Measurements from ENCODE around the gene MFSD8.
"Not testable (repeated sequence)": the region's sequence is repeated elsewhere in the genome, so short reads cannot be mapped to it uniquely, and the experiment has no call there.

Gene MFSD8, protein sequence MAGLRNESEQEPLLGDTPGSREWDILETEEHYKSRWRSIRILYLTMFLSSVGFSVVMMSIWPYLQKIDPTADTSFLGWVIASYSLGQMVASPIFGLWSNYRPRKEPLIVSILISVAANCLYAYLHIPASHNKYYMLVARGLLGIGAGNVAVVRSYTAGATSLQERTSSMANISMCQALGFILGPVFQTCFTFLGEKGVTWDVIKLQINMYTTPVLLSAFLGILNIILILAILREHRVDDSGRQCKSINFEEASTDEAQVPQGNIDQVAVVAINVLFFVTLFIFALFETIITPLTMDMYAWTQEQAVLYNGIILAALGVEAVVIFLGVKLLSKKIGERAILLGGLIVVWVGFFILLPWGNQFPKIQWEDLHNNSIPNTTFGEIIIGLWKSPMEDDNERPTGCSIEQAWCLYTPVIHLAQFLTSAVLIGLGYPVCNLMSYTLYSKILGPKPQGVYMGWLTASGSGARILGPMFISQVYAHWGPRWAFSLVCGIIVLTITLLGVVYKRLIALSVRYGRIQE

DNA sequence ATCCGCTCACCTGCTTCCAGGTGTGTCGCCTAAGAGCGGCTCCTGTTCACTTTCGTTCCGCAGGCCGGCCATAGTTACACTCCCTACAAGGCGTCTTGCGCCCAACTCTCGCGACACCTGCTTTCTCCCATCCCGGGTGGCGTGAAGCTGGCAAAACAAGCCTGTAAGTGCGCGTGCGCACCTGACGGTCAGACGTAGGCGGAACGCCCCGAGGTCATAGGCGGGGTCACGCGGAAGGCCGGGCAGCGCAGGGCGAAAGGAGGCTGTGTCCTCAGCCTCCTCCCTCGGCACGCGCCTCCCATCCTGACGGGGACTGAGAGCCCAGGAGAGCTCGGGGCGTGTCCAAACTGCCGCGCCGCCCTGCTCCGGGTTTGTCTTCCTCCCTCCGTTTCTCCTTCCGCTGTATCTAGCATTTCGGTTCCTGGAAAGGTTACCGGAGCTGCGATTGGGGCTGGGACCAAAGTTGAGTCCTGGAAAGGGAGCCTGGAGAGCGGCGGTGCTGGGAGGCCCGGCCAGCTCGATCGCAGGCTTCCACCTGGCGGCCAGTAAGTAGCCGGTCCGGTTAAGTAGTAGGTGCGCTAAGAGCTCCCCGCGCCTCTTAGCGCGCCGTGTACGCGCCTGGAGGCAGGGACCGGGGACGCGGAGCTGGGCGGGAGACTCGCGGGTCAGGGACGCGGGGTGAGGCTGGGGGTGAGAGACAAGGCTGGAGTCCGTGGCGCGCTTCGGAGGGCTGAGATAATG, at the start of gene MFSD8, which contains the start of gene ABHD18:
MFSD8 (minus strand) TSS at position 112 of the 741 bp plus-strand sequence; CDS start at position 72, 40 bp downstream.
ABHD18 (plus strand) TSS at position 345 of the 741 bp plus-strand sequence. CDS start 17,550 bp downstream, outside the sequence.
- peak within 1 kb of the TSS; percentile 93 for H3K27ac ChIP-seq (ENCODE audit: low read length)
- H3K27me3 ChIP-seq (ENCODE audit: low read depth, low read length): no peaks in the 10 kb centered on the region
- H3K4me3 ChIP-seq (ENCODE audit: low read depth in 1 of 2, low read length in 2 of 2): peak within 1 kb of the TSS; percentile 93 to 95
- no peaks in the 10 kb centered on the region for H3K9me3 ChIP-seq (ENCODE audit: control insufficient read depth in 1 of 2, low read length in 2 of 2)
- H3K36me3 ChIP-seq (ENCODE audit: control insufficient read depth in 1 of 2, insufficient read depth in 2 of 2, low read length in 2 of 2): no peaks in the 10 kb centered on the region
- peaks cover 0 to 8% of the 10 kb centered on the region in 2 donors for H3K4me1 ChIP-seq (ENCODE audit: control insufficient read depth in 1 of 2, insufficient read depth in 2 of 2, low read length in 2 of 2)

DNA sequence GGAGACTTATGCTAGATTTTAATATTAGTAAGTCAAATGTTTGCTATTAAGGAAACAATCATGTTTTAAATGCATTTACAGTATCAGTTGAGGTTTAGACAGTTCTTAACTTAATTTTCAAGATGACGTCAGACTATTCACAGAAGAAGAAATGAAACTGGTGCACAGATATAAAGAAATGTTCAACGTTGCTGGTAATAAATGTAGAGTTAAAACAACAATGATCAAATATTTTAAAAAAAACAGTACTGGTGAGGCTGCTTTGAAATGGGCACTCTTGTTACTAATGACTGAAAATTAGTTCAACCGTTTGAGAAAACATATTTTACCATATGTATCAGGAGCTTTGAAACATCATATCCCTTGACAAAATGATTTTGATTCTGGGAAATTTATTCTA, 44.5 kb upstream of the MFSD8 start:
- Histone ChIP-seq H3K4me1 (ENCODE audit: control insufficient read depth in 1 of 2, insufficient read depth in 2 of 2, low read length in 2 of 2) (no peaks in the 10 kb centered on the region), H3K4me3 (ENCODE audit: low read depth in 1 of 2, low read length in 2 of 2) (no peak overlapping the region), H3K36me3 (ENCODE audit: control insufficient read depth in 1 of 2, insufficient read depth in 2 of 2, low read length in 2 of 2) (peaks cover 5 to 10% of the 10 kb centered on the region in 2 donors), H3K9me3 (ENCODE audit: control insufficient read depth in 1 of 2, low read length in 2 of 2) (no peaks in the 10 kb centered on the region), H3K27ac (ENCODE audit: low read length) (no peak overlapping the region), H3K27me3 (ENCODE audit: low read depth, low read length) (no peaks in the 10 kb centered on the region)

GRCh38 chr4:128006592-128006991, 41.6 kb upstream of the MFSD8 start:
- no peak overlapping the region for H3K27ac ChIP-seq (ENCODE audit: low read length)

GRCh38 chr4:127997534-127998388, 32.8 kb upstream of the MFSD8 start:
- Histone ChIP-seq H3K27ac (ENCODE audit: low read length) (no peak overlapping the region), H3K36me3 (ENCODE audit: control insufficient read depth in 1 of 2, insufficient read depth in 2 of 2, low read length in 2 of 2) (peaks cover 0 to 15% of the 10 kb centered on the region in 2 donors), H3K4me1 (ENCODE audit: control insufficient read depth in 1 of 2, insufficient read depth in 2 of 2, low read length in 2 of 2) (no peaks in the 10 kb centered on the region), H3K27me3 (ENCODE audit: low read depth, low read length) (no peaks in the 10 kb centered on the region), H3K4me3 (ENCODE audit: low read depth in 1 of 2, low read length in 2 of 2) (no peak overlapping the region), H3K9me3 (ENCODE audit: control insufficient read depth in 1 of 2, low read length in 2 of 2) (peaks cover 0 to 6% of the 10 kb centered on the region in 2 donors)

More at GRCh38 chr4:128006592-128006991, 41.6 kb upstream of the MFSD8 start:
- H3K27me3 ChIP-seq (ENCODE audit: low read depth, low read length): no peaks in the 10 kb centered on the region
- H3K4me1 ChIP-seq (ENCODE audit: control insufficient read depth in 1 of 2, insufficient read depth in 2 of 2, low read length in 2 of 2): no peaks in the 10 kb centered on the region
- no peak overlapping the region for H3K4me3 ChIP-seq (ENCODE audit: low read depth in 1 of 2, low read length in 2 of 2)
- peaks cover 0 to 4% of the 10 kb centered on the region in 2 donors for H3K36me3 ChIP-seq (ENCODE audit: control insufficient read depth in 1 of 2, insufficient read depth in 2 of 2, low read length in 2 of 2)
- no peaks in the 10 kb centered on the region for H3K9me3 ChIP-seq (ENCODE audit: control insufficient read depth in 1 of 2, low read length in 2 of 2)

GRCh38 chr4:127996521-127996920, 31.5 kb upstream of the MFSD8 start:
- not testable (repeated sequence) for H3K4me1 ChIP-seq (ENCODE audit: control insufficient read depth in 1 of 2, insufficient read depth in 2 of 2, low read length in 2 of 2); H3K27me3 ChIP-seq (ENCODE audit: low read depth, low read length); H3K27ac ChIP-seq (ENCODE audit: low read length); H3K4me3 ChIP-seq (ENCODE audit: low read depth in 1 of 2, low read length in 2 of 2); H3K9me3 ChIP-seq (ENCODE audit: control insufficient read depth in 1 of 2, low read length in 2 of 2)
- H3K36me3 ChIP-seq (ENCODE audit: control insufficient read depth in 1 of 2, insufficient read depth in 2 of 2, low read length in 2 of 2): peaks cover 0 to 15% of the 10 kb centered on the region in 2 donors

DNA sequence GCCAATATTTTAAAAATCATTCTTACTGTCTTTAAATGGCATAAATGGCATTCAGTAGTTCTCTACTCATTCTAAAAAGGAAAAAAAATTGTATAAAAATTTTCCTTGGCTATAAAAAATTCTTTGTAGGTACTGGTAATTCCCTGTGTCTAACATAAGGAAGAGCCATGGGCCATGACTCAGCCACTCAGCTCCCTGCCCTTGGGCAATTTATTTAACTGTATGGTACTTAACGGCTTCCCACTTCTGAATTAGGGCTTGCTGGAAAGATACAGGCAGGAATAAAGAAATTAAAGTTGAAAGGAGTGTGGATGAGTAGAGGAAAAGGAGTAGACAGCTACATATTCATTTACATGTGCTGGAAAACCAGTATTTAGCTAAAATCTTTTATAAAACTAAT, 30.8 kb upstream of the MFSD8 start:
- peaks cover 0 to 6% of the 10 kb centered on the region in 2 donors for H3K9me3 ChIP-seq (ENCODE audit: control insufficient read depth in 1 of 2, low read length in 2 of 2)
- peaks cover 0 to 20% of the 10 kb centered on the region in 2 donors for H3K36me3 ChIP-seq (ENCODE audit: control insufficient read depth in 1 of 2, insufficient read depth in 2 of 2, low read length in 2 of 2)
- no peak overlapping the region for H3K27ac ChIP-seq (ENCODE audit: low read length)
- H3K4me1 ChIP-seq (ENCODE audit: control insufficient read depth in 1 of 2, insufficient read depth in 2 of 2, low read length in 2 of 2): no peaks in the 10 kb centered on the region
- no peaks in the 10 kb centered on the region for H3K27me3 ChIP-seq (ENCODE audit: low read depth, low read length)
- H3K4me3 ChIP-seq (ENCODE audit: low read depth in 1 of 2, low read length in 2 of 2): no peak overlapping the region

DNA sequence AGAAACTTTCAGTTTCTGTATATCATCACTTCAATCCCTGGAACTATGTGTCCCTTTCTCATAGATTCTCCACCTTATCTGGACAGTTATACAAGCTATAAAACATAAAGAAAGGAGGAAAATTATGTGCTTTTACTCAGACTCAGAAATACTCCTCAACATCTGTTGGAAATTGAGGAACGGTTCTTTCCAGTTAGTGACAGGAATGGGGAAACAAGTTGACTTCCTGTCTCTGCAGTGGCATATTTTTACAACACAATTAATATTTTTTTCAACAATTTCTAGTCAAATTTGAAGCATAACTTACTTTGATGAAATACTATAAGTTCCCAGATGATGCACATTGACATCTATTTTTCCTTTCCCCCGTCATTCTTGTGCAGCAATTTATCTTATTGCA, 28.2 kb upstream of the MFSD8 start:
- Histone ChIP-seq H3K27ac (ENCODE audit: low read length) (no peak overlapping the region), H3K4me3 (ENCODE audit: low read depth in 1 of 2, low read length in 2 of 2) (no peak overlapping the region), H3K9me3 (ENCODE audit: control insufficient read depth in 1 of 2, low read length in 2 of 2) (peaks cover 0 to 6% of the 10 kb centered on the region in 2 donors), H3K36me3 (ENCODE audit: control insufficient read depth in 1 of 2, insufficient read depth in 2 of 2, low read length in 2 of 2) (peaks cover 0 to 11% of the 10 kb centered on the region in 2 donors), H3K27me3 (ENCODE audit: low read depth, low read length) (no peaks in the 10 kb centered on the region), H3K4me1 (ENCODE audit: control insufficient read depth in 1 of 2, insufficient read depth in 2 of 2, low read length in 2 of 2) (no peaks in the 10 kb centered on the region)

DNA sequence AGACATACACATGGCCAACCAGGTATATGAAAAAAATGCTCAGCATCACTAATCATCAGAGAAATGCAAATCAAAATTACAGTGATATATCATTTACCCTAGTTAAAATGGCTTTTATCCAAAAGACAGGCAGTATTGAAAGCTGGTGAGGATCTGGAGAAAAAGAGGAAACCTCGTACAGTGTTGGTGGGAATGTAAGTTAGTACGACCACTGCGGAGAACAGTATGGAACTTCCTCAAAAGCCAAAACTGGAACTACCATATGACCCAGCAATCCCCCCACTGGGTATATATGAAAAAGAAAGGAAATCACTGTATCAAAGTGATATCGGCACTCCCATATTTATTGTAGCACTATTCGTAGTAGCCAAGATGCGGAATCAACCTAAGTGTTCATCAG, 23.7 kb upstream of the MFSD8 start:
- H3K9me3 ChIP-seq (ENCODE audit: control insufficient read depth in 1 of 2, low read length in 2 of 2): no peaks in the 10 kb centered on the region
- no peaks in the 10 kb centered on the region for H3K4me1 ChIP-seq (ENCODE audit: control insufficient read depth in 1 of 2, insufficient read depth in 2 of 2, low read length in 2 of 2)
- H3K27ac ChIP-seq (ENCODE audit: low read length): no peak overlapping the region
- peaks cover 12 to 23% of the 10 kb centered on the region in 2 donors for H3K36me3 ChIP-seq (ENCODE audit: control insufficient read depth in 1 of 2, insufficient read depth in 2 of 2, low read length in 2 of 2)
- no peaks in the 10 kb centered on the region for H3K27me3 ChIP-seq (ENCODE audit: low read depth, low read length)
- no peak overlapping the region for H3K4me3 ChIP-seq (ENCODE audit: low read depth in 1 of 2, low read length in 2 of 2)

DNA sequence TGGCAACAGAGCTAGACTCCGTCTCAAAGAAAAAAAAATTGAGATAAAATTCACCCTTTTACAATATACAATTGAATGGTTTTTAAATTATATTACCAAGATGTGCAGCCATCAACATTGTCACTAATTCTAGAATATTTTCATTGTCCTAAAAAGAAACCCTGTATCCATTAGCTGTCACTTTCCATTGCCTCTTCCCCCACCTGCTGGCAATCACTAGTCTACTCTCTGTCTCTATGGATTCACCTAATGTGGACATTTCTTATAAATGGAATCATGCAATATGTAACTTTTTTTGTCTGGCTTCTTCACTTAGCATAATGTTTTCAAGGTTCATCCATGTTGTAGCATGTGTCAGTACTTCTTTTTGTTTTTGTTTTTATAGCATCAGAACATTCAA, 21.0 kb upstream of the MFSD8 start:
- H3K4me3 ChIP-seq (ENCODE audit: low read depth in 1 of 2, low read length in 2 of 2): no peak overlapping the region
- H3K9me3 ChIP-seq (ENCODE audit: control insufficient read depth in 1 of 2, low read length in 2 of 2): no peaks in the 10 kb centered on the region
- no peak overlapping the region for H3K27ac ChIP-seq (ENCODE audit: low read length)
- no peaks in the 10 kb centered on the region for H3K27me3 ChIP-seq (ENCODE audit: low read depth, low read length)
- H3K36me3 ChIP-seq (ENCODE audit: control insufficient read depth in 1 of 2, insufficient read depth in 2 of 2, low read length in 2 of 2): peaks cover 12 to 21% of the 10 kb centered on the region in 2 donors
- H3K4me1 ChIP-seq (ENCODE audit: control insufficient read depth in 1 of 2, insufficient read depth in 2 of 2, low read length in 2 of 2): no peaks in the 10 kb centered on the region

GRCh38 chr4:127982445-127982844, 17.5 kb upstream of the MFSD8 start:
- H3K27ac ChIP-seq (ENCODE audit: low read length): no peak overlapping the region

More at GRCh38 chr4:127982445-127982844, 17.5 kb upstream of the MFSD8 start:
- Histone ChIP-seq H3K9me3 (ENCODE audit: control insufficient read depth in 1 of 2, low read length in 2 of 2) (no peaks in the 10 kb centered on the region), H3K4me1 (ENCODE audit: control insufficient read depth in 1 of 2, insufficient read depth in 2 of 2, low read length in 2 of 2) (no peaks in the 10 kb centered on the region), H3K4me3 (ENCODE audit: low read depth in 1 of 2, low read length in 2 of 2) (no peak overlapping the region), H3K27me3 (ENCODE audit: low read depth, low read length) (no peaks in the 10 kb centered on the region), H3K36me3 (ENCODE audit: control insufficient read depth in 1 of 2, insufficient read depth in 2 of 2, low read length in 2 of 2) (peaks cover 12 to 19% of the 10 kb centered on the region in 2 donors)

Data from muscle layer of duodenum (tissue), 2 donors.